BJ (cell line): ENCODE data around the gene ADRB2. TPM values are rescaled to one million over a fixed set of nuclear protein-coding genes. Genes with fewer than 3 reads are reported as not detected.
"Not testable (repeated sequence)": the region's sequence is repeated elsewhere in the genome, so short reads cannot be mapped to it uniquely, and the experiment has no call there.

Experiments used
- CTCF ChIA-PET: fragments of 350-600 bp; formaldehyde crosslinking; extraction: SDS; loops from one replicate; lab custom pipeline; 2021; ENCODE audit warnings: antibody characterized with exemption, inconsistent platforms; lab: Yijun Ruan, JAX
- POLR2A ChIA-PET: fragments of 300-600 bp; sonication (Branson Sonifier 250); formaldehyde crosslinking; extraction: SDS; loops from one replicate; lab custom pipeline; 2021; ENCODE audit warnings: antibody characterized with exemption; lab: Charles Lee
- DNase-seq: peaks from one replicate; pipeline ENCODE4 v3.0.0-alpha.2; 2011; ENCODE audit warnings: low read depth
- H3K27me3 ChIP-seq: 2 replicates; pipeline ENCODE4 v1.6.0; 2011; ENCODE audit warnings: low read length; ENCODE audit not compliant: control insufficient read depth, insufficient read depth
- H3K36me3 ChIP-seq: 2 replicates; pipeline ENCODE4 v1.5.1; 2011; ENCODE audit warnings: low read length; ENCODE audit not compliant: control insufficient read depth, insufficient read depth
- H3K4me3 ChIP-seq: 2 replicates; pipeline ENCODE4 v1.5.1; 2011; ENCODE audit warnings: low read depth, mild to moderate bottlenecking, control low read depth, low read length
- CTCF ChIP-seq: IDR thresholded peaks from 2 replicates; pipeline ENCODE4 v1.5.1; 2011; ENCODE audit warnings: low read depth, mild to moderate bottlenecking, control low read depth, inconsistent platforms, low read length, moderate library complexity; ENCODE audit not compliant: insufficient read depth
- polyA plus RNA-seq: library from polyadenylated mRNA; depleted of rRNA; stranded (reverse); fragments of >200 nt; gene quantifications from 2 replicates; pipeline ENCODE4 v1.2.3, GENCODE V29; 2011; rRNA removed

The ADRB2 gene
- polyA plus RNA-seq, 1 experiment, result 0.64 TPM

- H3K36me3 ChIP-seq, result no peaks in the 10 kb centered on the region
- TF ChIP-seq CTCF, result no peak
- CTCF ChIA-PET, result interaction anchor here (1.5 kb wide), 1 partner anchor 15 kb away, joined by 3 read pairs; no protein-coding TSS in a partner anchor
- DNase-seq, result no peak
- H3K27me3 ChIP-seq, result no peaks in the 10 kb centered on the region
- POLR2A ChIA-PET, result no interaction called here
- H3K4me3 ChIP-seq, result no peak overlapping the region
Measured at GRCh38 chr5:148875205-148875875, 48.9 kb downstream of the ADRB2 start.

DNA sequence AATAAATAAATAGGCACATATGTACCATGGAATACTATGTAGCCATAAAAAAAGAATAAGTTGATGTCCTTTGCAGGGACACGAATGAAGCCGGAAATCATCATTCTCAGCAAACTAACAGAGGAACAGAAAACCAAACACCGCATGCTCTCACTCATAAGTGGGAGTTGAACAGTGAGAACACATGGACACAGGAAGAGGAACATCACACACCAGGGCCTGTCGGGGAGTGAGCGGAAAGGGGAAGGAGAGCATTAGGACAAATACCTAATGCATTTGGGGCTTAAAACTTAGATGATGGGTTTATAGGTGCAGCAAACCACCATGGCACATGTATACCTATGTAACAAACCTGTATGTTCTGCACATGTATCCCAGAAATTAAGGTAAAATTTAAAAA is 51.0 kb downstream of the ADRB2 start:
- H3K4me3 ChIP-seq, DNase-seq, H3K27me3 ChIP-seq, POLR2A ChIA-PET, H3K36me3 ChIP-seq, CTCF ChIA-PET: not testable (repeated sequence)

Other genes with a start within 250 kb of the ADRB2 start
- not detected in 2 replicates for gene HTR4, start 172.1 kb upstream of the ADRB2 start, polyA plus RNA-seq
- gene SH3TC2, start 236.5 kb downstream of the ADRB2 start, polyA plus RNA-seq, result 1.5 and 1.9 TPM in 2 replicates